ENCODE results near the gene CLDND1.

Gene CLDND1

DNA sequence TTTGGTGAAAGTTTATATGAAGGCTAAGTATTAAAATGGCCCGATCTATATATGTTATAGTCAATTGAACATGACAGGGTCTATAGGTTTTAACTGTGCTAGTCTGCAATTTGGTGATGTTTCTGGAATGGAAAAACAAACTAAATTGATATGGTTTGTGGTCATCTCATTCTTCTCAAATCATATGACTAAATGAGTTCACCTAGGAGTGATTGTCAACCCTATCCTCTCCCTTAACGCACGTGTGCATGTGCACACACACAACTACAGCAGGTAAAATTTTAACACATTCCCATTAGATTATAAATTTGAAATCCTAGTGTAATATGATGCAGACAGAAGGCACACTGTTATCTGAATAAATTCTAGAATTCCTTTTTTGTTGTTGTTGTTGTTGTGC lies 9.0 kb downstream of the CLDND1 start:
- no peak for DNase-seq (ENCODE audit: low spot score)

DNA sequence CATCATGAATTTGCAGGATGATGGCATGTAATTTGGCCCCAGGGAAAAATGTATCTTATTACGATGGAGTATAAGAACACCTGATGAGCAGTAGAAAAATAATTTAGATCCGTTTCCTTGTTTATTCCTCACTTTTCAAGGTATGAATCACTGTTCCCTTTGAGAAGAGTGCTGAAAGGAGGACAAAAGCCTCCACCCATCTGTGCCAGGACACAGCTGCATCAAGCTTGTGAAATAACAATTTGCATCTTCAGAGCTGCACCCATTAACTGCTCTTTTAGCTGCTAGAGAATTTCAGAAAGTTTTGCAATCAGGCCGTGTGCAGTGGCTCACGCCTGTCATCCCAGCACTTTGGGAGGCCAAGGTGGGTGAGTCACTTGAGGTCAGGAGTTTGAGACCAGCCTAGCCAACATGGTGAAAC lies 9.6 kb downstream of the CLDND1 start:
- no peak for DNase-seq (ENCODE audit: low spot score)

DNA sequence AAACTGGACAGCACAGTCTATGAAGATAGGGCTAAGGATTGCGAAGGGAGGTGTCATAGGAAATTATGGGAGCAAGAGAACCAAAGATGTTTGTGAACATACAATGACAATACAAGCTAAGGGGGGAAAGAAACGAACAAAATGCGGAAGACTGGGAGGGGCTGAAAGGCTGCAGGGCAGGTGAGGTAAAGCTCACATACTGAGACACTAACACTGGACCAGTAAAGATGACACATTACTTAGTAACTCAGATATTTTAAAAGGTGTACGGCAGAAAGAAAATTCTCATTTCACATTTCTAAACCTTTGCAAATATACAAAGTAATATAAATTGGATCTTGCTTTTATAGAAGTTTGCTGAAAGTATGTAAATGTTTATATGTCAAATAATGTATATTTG lies 10.1 kb downstream of the CLDND1 start:
- no peak for DNase-seq (ENCODE audit: low spot score)

DNA sequence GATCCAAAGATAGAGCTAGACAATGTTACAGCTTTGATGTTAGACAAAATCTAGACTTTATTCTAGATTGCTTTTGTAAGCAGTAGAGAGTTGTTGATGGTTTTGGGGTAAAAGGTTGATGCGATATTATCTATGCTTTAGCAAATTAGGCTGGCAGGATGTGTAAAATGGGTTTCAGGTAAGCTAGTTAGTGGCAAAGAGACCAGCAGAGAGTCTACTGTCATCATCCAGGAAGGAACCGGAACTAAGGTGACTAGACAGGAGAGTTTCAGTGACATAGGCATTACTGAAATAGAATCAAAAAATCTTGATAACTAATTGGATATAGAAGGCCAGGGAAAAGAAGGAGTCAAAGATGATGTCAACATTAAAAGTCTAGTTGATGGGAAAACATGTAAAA lies 14.1 kb downstream of the CLDND1 start:
- no peak for DNase-seq (ENCODE audit: low spot score)

DNA sequence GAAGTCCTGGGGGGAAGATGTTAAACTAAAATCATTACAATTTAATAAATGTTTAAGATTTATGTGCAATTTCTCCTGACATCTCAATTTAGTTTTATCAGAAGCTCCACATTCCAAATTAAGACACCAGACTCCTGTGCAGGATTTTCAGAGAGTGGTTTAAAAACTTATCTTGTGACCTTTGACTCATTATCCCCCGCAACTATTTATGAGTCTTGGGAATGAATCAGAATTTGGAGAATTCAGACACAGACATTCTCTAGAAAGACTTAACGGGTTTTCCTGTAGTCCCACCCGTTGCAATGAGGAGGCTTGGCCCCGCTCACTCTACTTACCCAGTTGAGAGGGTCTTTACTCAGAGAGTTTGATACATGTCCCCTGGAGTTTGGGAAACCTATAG lies 18.2 kb downstream of the CLDND1 start:
- no peak for DNase-seq (ENCODE audit: low spot score)

DNA sequence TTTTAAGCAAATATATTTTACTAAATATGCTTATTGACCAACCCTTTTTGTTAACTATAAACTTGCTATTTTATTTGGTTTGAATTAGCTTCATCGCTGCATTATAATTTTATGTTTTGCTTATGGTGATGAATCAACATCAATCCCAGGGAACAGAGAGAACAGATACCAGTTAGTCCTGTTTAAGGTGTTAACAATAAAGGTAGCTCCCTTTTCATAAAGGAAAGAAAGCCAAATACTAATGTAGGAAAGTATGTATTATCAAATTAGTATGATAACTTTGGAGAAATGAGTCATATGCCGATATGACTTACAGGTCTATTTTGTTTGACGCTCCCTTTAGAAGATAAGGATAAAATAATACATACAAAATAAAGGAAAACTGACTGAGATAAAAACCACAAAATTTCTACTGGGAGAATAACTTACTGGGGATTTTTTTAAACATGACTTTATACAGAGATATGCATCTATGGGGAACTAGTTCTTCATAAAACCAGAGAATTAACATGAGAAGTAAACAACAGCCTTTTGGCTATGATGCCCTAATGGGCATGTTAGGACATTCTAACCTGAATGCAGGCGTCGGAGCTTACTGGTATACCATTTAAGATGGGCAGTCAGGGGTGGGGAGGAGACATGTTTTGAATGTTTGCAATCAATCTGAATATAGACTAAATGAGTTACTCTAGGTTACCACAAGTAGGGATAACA lies 20.7 kb downstream of the CLDND1 start:
- DNase-seq (ENCODE audit: low spot score), result no peak

DNA sequence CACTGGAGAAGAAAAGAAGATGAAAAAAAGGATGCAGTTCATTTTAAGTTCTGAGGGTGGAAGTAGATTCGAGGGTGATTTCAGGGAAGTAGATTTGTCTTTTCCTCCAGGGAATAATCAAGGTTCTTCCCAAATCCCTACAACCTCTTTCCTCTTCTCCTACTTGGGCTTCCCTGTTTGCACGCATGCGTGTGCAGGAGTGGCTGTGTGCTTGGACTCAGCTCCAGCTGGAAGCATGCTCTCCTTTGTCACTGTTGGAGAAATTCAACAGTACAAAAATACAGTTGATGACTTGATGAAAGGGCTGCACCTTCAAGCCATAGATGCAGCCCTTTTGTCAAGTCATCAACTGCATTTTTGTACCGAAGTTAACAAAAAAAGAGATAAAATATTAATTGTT lies 21.4 kb downstream of the CLDND1 start:
- no peak for DNase-seq (ENCODE audit: low spot score)

DNA sequence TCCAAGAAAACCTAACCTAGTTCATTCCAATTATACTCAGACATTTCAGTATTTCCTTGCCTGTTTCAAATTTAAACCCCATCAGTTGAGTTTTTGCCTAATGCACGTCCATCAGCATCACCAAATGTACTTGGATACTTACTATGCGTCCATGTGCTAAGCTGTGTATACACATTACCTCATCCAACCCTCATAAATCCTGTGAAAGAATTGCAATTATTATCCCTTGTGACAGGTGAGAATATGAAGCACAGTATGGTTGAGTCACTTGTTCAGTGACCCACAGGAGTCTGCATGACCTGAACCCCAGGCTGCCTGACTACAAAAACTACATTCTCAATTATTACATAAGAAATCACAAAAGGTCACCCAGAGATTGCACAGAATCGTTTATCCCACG lies 22.7 kb downstream of the CLDND1 start:
- no peak for DNase-seq (ENCODE audit: low spot score)

DNA sequence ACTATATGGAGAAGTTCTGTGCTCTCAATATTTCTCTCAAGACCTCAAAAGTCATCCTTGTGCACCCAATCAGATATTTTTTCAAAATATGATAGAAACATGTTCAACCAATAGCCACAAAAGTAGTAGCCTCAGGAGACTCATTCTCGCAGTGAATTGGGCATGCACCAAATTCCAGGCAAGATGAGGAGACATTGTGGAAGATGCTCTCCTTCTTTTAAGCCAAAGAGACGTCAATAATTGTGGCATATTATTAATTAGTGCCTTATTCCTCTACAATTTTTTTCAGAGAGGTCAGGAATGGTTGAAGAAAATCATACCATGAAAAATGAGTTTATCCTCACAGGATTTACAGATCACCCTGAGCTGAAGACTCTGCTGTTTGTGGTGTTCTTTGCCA lies 25.3 kb downstream of the CLDND1 start, which contains the start of gene OR5K2:
TSS of gene OR5K2 (plus strand) at position 301 of the 400 bp plus-strand sequence. CDS start at position 301, 0 bp downstream.
- DNase-seq (ENCODE audit: low spot score), result no peak

DNA sequence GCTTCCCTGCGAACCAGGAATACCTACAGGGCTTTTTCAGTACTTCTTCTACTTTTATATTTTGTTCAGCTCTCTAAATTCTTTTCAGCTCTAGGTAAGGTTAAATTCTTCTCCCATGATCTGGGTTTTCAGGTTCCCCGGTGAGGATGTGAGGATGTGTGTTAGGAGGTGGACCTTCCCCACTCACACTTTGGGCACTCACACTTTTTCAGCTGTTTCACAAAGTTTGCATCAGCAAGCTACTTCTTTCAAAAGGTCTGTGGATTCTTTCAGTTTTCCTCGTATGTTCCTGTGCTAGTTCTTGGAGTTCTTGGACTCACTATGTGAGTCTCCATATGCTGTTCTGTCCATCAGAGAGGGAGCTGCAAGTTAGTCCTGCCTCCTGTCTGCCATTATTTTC lies 39.1 kb downstream of the CLDND1 start:
- no peak for DNase-seq (ENCODE audit: low spot score)

DNA sequence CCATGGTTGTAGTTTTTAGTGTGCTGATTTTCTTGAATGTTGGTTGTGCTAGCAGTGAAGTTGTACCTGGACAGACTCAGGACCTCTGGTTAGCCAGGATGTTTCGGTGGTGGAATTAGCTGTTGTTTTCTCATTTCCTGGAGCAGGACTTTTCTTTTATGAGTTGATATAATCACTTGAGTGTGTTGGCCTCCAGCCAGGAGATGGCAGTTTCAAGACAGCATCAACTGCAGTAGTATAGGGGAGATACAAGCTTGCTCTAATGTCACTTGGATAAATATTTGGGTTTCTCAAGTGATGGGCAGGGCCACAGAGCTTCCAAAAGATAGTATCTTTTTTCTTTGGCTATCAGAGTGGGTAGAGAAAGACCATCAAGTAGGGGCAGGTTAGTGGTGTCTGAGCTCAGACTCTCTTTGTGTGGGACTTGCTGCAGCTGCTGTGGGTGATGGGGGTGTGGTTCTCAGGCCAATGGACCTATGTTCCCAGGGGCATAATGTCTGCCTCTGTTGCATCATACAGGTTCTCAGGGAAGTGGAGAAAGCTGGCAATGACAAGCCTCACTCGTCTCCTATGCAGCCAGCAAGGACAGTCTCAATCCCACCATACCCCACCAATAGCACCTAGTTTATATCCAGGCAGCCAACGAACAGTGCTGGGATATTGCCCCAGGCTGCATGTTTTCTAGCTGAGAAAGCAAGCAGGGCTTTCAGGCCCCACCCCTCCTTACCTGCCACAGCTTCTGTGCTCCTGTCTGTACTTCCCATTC lies 39.8 kb downstream of the CLDND1 start:
- no peak for DNase-seq (ENCODE audit: low spot score)
